Sigmoid colon (tissue), 7 donors: ENCODE results near the gene BPIFB2. TPM values are rescaled to one million over a fixed set of nuclear protein-coding genes. Genes with fewer than 3 reads are reported as not detected.
"Not testable (repeated sequence)": the region's sequence is repeated elsewhere in the genome, so short reads cannot be mapped to it uniquely, and the experiment has no call there.

ENCODE experiments used
- DNase-seq: peaks from one replicate; pipeline ENCODE4 v3.0.0-alpha.2; 2019
- H3K27ac ChIP-seq, 4 donors: fragments of 200-600 bp; sonication (generic); one replicate each; pipeline ENCODE4 v1.5.1; 2016 to 2019; ENCODE audit warnings: mild to moderate bottlenecking in 1 of 4
- H3K27me3 ChIP-seq, 3 donors: fragments of 200-600 bp; sonication (generic); one replicate each; pipeline ENCODE4 v1.5.1; 2019; ENCODE audit warnings: mild to moderate bottlenecking in 1 of 3
- H3K36me3 ChIP-seq, 4 donors: fragments of 200-600 bp; sonication (generic); one replicate each; pipeline ENCODE4 v1.5.1; 2016 to 2019
- H3K4me1 ChIP-seq, 4 donors: fragments of 200-600 bp; sonication (generic); one replicate each; pipeline ENCODE4 v1.5.1; 2017 to 2019
- H3K4me3 ChIP-seq, 4 donors: fragments of 200-600 bp; sonication (generic); one replicate each; pipeline ENCODE4 v1.5.1; 2017 to 2019; ENCODE audit warnings: mild to moderate bottlenecking in 2 of 4, moderate library complexity in 1 of 4
- H3K9me3 ChIP-seq, 4 donors: fragments of 200-600 bp in 3 of 4; sonication (generic) in 3 of 4; one replicate each; pipeline versions ENCODE4 v1.5.1 to v1.6.1; 2013 to 2019
- CTCF ChIP-seq, 4 experiments: fragments of 450-650 bp in 3 of 4; fragments of 200-600 bp in 1 of 4; IDR thresholded peaks; one replicate each; pipeline ENCODE4 v1.5.1; 2016 to 2019; ENCODE audit warnings: antibody characterized with exemption in 4 of 4, mild to moderate bottlenecking in 3 of 4, moderate library complexity in 2 of 4
- EP300 ChIP-seq, 4 donors: sonication (generic); formaldehyde crosslinking; IDR thresholded peaks; one replicate each; pipeline ENCODE4 v1.6.1; 2017; ENCODE audit warnings: antibody characterized with exemption in 4 of 4
- POLR2A ChIP-seq, 2 donors: fragments of 450-650 bp; IDR thresholded peaks; one replicate each; pipeline ENCODE4 v1.6.1; 2016; ENCODE audit warnings: antibody characterized with exemption in 2 of 2, mild to moderate bottlenecking in 2 of 2, moderate library complexity in 2 of 2
- POLR2AphosphoS5 ChIP-seq, 4 donors: sonication (generic); formaldehyde crosslinking; IDR thresholded peaks; one replicate each; pipeline ENCODE4 v1.6.1; 2017; ENCODE audit warnings: antibody characterized with exemption in 4 of 4
- WGBS, 2 donors: extraction: QIAGEN DNeasy Blood & Tissue Kit; methylation state at CpG; one replicate each; pipeline ENCODE4 v1.1.7; 2013; 5-methylcytosine and 5-hydroxymethylcytosine counted together
- intact Hi-C: fragments of 100-400 bp; cut with DNase I; formaldehyde crosslinking; loops from one replicate; pipeline ENCODE4 v1.15.1; 2023
- polyA plus RNA-seq, 3 donors: library from polyadenylated mRNA; stranded (reverse); fragments of 200-250 nt; gene quantifications; one replicate each; pipeline ENCODE4 v1.2.3, GENCODE V29; 2013
- total RNA-seq, 4 donors: library from RNA; depleted of rRNA; stranded (reverse); fragments of >200 nt; gene quantifications; one replicate each; pipeline ENCODE4 v1.1.0, GENCODE V29; 2016
- donor health status: healthy with polysubstance abuse.
- donor health status: Bipolar disorder and iron deficiency.
- donor health status: healthy.

BPIFB2 gene
- total and polyA plus RNA-seq, 7 donors = not detected

GRCh38 chr20:32970973-32971300, 36.6 kb upstream of the BPIFB2 start:
- Histone ChIP-seq H3K4me1 (no peaks in the 10 kb centered on the region), H3K27ac (no peak overlapping the region), H3K9me3 (no peaks in the 10 kb centered on the region), H3K27me3 (no peaks in the 10 kb centered on the region), H3K36me3 (no peaks in the 10 kb centered on the region), H3K4me3 (no peak overlapping the region)
- DNase-seq = peak; percentile 37
- no peak for TF ChIP-seq CTCF (IDR thresholded peaks at IDR 0.05)
- no peak for TF ChIP-seq EP300 (IDR thresholded peaks at IDR 0.05)
- TF ChIP-seq POLR2A (IDR thresholded peaks at IDR 0.05) = no peak
- TF ChIP-seq POLR2AphosphoS5 (IDR thresholded peaks at IDR 0.05) = no peak
- 77 to 78% methylated on average over 2 of the region's 2 CpGs for WGBS, 2 donors
- intact Hi-C loops = no loop called here

GRCh38 chr20:32971703-32972161, 35.8 kb upstream of the BPIFB2 start:
- Histone ChIP-seq H3K27me3 (no peaks in the 10 kb centered on the region), H3K4me1 (no peaks in the 10 kb centered on the region), H3K9me3 (no peaks in the 10 kb centered on the region), H3K27ac (no peak overlapping the region), H3K36me3 (no peaks in the 10 kb centered on the region), H3K4me3 (no peak overlapping the region)
- DNase-seq = peak; percentile 7
- TF ChIP-seq CTCF (IDR thresholded peaks at IDR 0.05) = no peak
- TF ChIP-seq EP300 (IDR thresholded peaks at IDR 0.05) = no peak
- no peak for TF ChIP-seq POLR2AphosphoS5 (IDR thresholded peaks at IDR 0.05)
- 40 to 67% methylated on average over 6 of the region's 6 CpGs for WGBS, 2 donors
- intact Hi-C loops = no loop called here

- peak; percentile 60 for DNase-seq
- TF ChIP-seq EP300 (IDR thresholded peaks at IDR 0.05) (no peak), POLR2A (IDR thresholded peaks at IDR 0.05) (no peak), CTCF (IDR thresholded peaks at IDR 0.05) (no peak), POLR2AphosphoS5 (IDR thresholded peaks at IDR 0.05) (no peak)
- no peak overlapping the region for H3K27ac ChIP-seq
- H3K27me3 ChIP-seq = no peaks in the 10 kb centered on the region
- intact Hi-C loops = no loop called here
- 64 to 73% methylated on average over 13 of the region's 13 CpGs for WGBS, 2 donors
- H3K4me1 ChIP-seq = no peaks in the 10 kb centered on the region
- H3K36me3 ChIP-seq = no peaks in the 10 kb centered on the region
- H3K4me3 ChIP-seq = no peak overlapping the region
- H3K9me3 ChIP-seq = no peaks in the 10 kb centered on the region
Observed at GRCh38 chr20:32972181-32973076, 35.1 kb upstream of the BPIFB2 start.

GRCh38 chr20:32973077-32973717, 34.3 kb upstream of the BPIFB2 start:
- H3K27ac ChIP-seq = no peak overlapping the region
- H3K27me3 ChIP-seq = no peaks in the 10 kb centered on the region
- no peak for TF ChIP-seq POLR2AphosphoS5 (IDR thresholded peaks at IDR 0.05)
- no peak for TF ChIP-seq CTCF (IDR thresholded peaks at IDR 0.05)
- TF ChIP-seq EP300 (IDR thresholded peaks at IDR 0.05) = no peak
- TF ChIP-seq POLR2A (IDR thresholded peaks at IDR 0.05) = no peak
- intact Hi-C loops = no loop called here
- no peaks in the 10 kb centered on the region for H3K36me3 ChIP-seq
- H3K4me1 ChIP-seq = no peaks in the 10 kb centered on the region
- no peak overlapping the region for H3K4me3 ChIP-seq
- H3K9me3 ChIP-seq = no peaks in the 10 kb centered on the region
- WGBS, 2 donors = 83 to 88% methylated on average over 10 of the region's 10 CpGs
- no peak for DNase-seq

GRCh38 chr20:32974204-32975064, 33.1 kb upstream of the BPIFB2 start:
- H3K27me3 ChIP-seq, DNase-seq, H3K27ac ChIP-seq, H3K4me1 ChIP-seq, H3K9me3 ChIP-seq, intact Hi-C loops, H3K4me3 ChIP-seq, H3K36me3 ChIP-seq: not testable (repeated sequence)
- 67 to 80% methylated on average over 9 of the region's 9 CpGs for WGBS, 2 donors

- DNase-seq, H3K27ac ChIP-seq, H3K4me1 ChIP-seq, H3K27me3 ChIP-seq, intact Hi-C loops, H3K36me3 ChIP-seq, H3K9me3 ChIP-seq, H3K4me3 ChIP-seq: not testable (repeated sequence)
- WGBS, 2 donors = 28 to 71% methylated on average over 4 of the region's 4 CpGs
Observed at GRCh38 chr20:32975121-32975520, 32.4 kb upstream of the BPIFB2 start.
